ENCODE data around the gene ANXA11. TPM values are rescaled to one million over a fixed set of nuclear protein-coding genes. Genes with fewer than 3 reads are reported as not detected.

ANXA11 gene
- total RNA-seq, 1 experiment from 2014 or later, result 181 TPM

DNA sequence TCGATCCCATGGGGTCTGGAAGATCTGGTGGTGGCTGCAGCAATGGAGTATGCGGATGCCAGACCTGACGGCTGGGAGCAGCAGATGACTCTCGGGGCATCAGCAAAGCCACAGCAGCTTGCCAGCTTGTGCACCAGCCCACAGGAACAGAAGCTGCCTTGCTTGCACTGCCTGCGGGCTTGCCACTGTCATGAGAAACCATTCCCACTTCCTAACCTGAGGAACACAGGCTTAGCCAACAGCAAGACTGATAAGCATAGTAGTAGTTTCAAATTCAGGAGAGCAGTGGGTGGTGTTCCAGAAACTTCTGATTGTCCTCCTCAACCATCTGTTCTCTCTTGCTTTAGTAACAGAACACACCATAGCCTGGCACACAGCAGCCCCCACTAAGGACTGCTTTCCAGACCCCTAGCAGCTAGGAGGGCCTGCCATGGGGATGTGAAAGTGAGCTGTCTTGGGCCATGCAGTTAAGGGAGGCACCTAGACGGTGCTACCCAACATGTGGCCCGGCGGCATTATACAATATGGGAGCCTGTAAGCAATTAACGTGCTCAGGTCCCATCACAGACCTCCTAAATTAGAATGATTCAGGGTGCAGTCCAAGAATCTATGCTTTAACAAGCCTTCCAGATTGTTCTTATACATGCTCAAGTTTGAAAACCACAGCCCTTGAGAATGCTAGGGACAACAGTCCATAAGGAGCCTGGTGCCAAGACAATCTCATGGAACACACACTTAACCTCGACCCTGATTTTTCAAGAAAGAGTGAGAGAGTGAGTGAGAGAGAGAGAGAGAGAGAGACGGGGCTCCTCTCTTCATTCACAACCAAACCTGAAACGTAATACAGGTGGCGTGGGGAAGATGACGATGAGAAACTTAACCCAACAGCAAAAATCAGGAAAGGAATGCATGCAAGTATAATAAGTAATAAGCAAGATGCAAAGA lies 7.1 kb downstream of the ANXA11 start:
- H3K9me2 ChIP-seq (ENCODE audit: insufficient read depth), result no peaks in the 10 kb centered on the region
- BruUV-seq (replicated peaks), result no TSS peak
- H2AFZ ChIP-seq (ENCODE audit: low read depth, low read length, poor library complexity, severe bottlenecking), result no peak overlapping the region
- DNase-seq (ENCODE audit: low read depth, low spot score), result no peak
- H4K20me1 ChIP-seq (ENCODE audit: insufficient read depth), result peaks cover 11% of the 10 kb centered on the region; the same call in 1 of the 2 replicates
- peak overlapping the region; percentile 83 for H3K27ac ChIP-seq (ENCODE audit: low read depth, low read length)
- 0 out of 4 replicates have a peak overlapping the region, but pooled peaks of 1 of the 2 experiments have one; percentile 10 for H3K4me3 ChIP-seq (replicated peaks in 1 of 2; ENCODE audit: low read depth in 1 of 2, low read length in 2 of 2)
- no peak for ATAC-seq
- peaks cover 83 to 96% of the 10 kb centered on the region in 2 experiments for H3K4me1 ChIP-seq (ENCODE audit: control insufficient read depth in 1 of 2, insufficient read depth in 2 of 2, low read length in 2 of 2)
- ChIA-PET POLR2A (no interaction called here), RAD21 (ENCODE audit: low non-redundant PET in 1 of 2, low total read pairs in 2 of 2, uncharacterized antibody in 2 of 2, unreplicated experiment in 2 of 2) (no interaction called here), CTCF (interaction anchor here (1.4 kb wide), 1 partner anchor 9 kb away, joined by 3 read pairs; no protein-coding TSS in a partner anchor)
- intact Hi-C loops (cut with micrococcal nuclease), result loop anchor here (2.0 kb wide), 1 partner anchor 39 kb away; no protein-coding TSS in a partner anchor
- H3K36me3 ChIP-seq (ENCODE audit: control insufficient read depth in 1 of 2, insufficient read depth in 2 of 2, low read length in 2 of 2), result peaks cover 0 to 11% of the 10 kb centered on the region in 2 experiments; a peak in 1 of 4 replicates
- TF ChIP-seq YY1 (IDR thresholded peaks at IDR 0.05; ENCODE audit: extremely low read depth, insufficient replicate concordance, low read depth, low read length) (no peak), CBX3 (IDR thresholded peaks at IDR 0.05; ENCODE audit: low read depth) (no peak), CEBPB (IDR thresholded peaks at IDR 0.05; ENCODE audit: low read depth) (no peak), EZH2phosphoT487 (IDR thresholded peaks at IDR 0.05; ENCODE audit: borderline replicate concordance) (no peak), SP1 (IDR thresholded peaks at IDR 0.05; ENCODE audit: low read depth) (no peak), ZFX (IDR thresholded peaks at IDR 0.05) (no peak), EGR1 (IDR thresholded peaks at IDR 0.05; ENCODE audit: low read depth) (no peak), EZH2 (IDR thresholded peaks at IDR 0.05) (no peak), JUND (IDR thresholded peaks at IDR 0.05) (no peak), ELF1 (IDR thresholded peaks at IDR 0.05; ENCODE audit: borderline replicate concordance, low read depth) (no peak), SIN3A (IDR thresholded peaks at IDR 0.05; ENCODE audit: low read depth) (no peak), POLR2AphosphoS5 (IDR thresholded peaks at IDR 0.05; ENCODE audit: low read depth, low read length) (no peak), RAD21 (IDR thresholded peaks at IDR 0.05; ENCODE audit: low read depth) (no peak), MAX (IDR thresholded peaks at IDR 0.05) (no peak), SRF (IDR thresholded peaks at IDR 0.05; ENCODE audit: low read depth) (no peak), POLR2A (IDR thresholded peaks at IDR 0.05; ENCODE audit: borderline replicate concordance, extremely low read depth, insufficient read depth, insufficient read length) (no peak), ZNF274 (IDR thresholded peaks at IDR 0.05; ENCODE audit: low read depth, low read length) (no peak), CTCF (IDR thresholded peaks at IDR 0.05 in 2 of 3, conservative IDR thresholded peaks at IDR 0.05 in 1 of 3; ENCODE audit: borderline replicate concordance in 1 of 3, insufficient read depth in 1 of 3, low read depth in 2 of 3, low read length in 2 of 3) (no peak)
- TF ChIP-seq, protein P1, sequence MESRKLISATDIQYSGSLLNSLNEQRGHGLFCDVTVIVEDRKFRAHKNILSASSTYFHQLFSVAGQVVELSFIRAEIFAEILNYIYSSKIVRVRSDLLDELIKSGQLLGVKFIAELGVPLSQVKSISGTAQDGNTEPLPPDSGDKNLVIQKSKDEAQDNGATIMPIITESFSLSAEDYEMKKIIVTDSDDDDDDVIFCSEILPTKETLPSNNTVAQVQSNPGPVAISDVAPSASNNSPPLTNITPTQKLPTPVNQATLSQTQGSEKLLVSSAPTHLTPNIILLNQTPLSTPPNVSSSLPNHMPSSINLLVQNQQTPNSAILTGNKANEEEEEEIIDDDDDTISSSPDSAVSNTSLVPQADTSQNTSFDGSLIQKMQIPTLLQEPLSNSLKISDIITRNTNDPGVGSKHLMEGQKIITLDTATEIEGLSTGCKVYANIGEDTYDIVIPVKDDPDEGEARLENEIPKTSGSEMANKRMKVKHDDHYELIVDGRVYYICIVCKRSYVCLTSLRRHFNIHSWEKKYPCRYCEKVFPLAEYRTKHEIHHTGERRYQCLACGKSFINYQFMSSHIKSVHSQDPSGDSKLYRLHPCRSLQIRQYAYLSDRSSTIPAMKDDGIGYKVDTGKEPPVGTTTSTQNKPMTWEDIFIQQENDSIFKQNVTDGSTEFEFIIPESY (IDR thresholded peaks at IDR 0.05; ENCODE audit: extremely low read depth, insufficient replicate concordance, low read length), result no peak
- peaks cover 100% of the 10 kb centered on the region for H3K79me2 ChIP-seq (ENCODE audit: insufficient read depth, low read length)
- H3K9me3 ChIP-seq (ENCODE audit: control insufficient read depth in 1 of 2, insufficient read depth in 1 of 2, low read depth in 1 of 2, low read length in 2 of 2), result no peaks in the 10 kb centered on the region
- H3K9ac ChIP-seq (ENCODE audit: low read length), result peak overlapping the region; percentile 69
- H3K27me3 ChIP-seq (ENCODE audit: insufficient read depth, low read length), result no peaks in the 10 kb centered on the region
- peak overlapping the region; percentile 94 for H3K4me2 ChIP-seq (ENCODE audit: low read length)

All from HCT116 (cell line).